BJ (cell line): ENCODE measurements around the gene CCDC174. TPM values are rescaled to one million over a fixed set of nuclear protein-coding genes. Genes with fewer than 3 reads are reported as not detected.
"Not testable (repeated sequence)": the region's sequence is repeated elsewhere in the genome, so short reads cannot be mapped to it uniquely, and the experiment has no call there.

Experiments used
- CTCF ChIA-PET: fragments of 350-600 bp; formaldehyde crosslinking; extraction: SDS; loops from one replicate; lab custom pipeline; 2021; ENCODE audit warnings: antibody characterized with exemption, inconsistent platforms; lab: Yijun Ruan, JAX
- POLR2A ChIA-PET: fragments of 300-600 bp; sonication (Branson Sonifier 250); formaldehyde crosslinking; extraction: SDS; loops from one replicate; lab custom pipeline; 2021; ENCODE audit warnings: antibody characterized with exemption; lab: Charles Lee
- DNase-seq: peaks from one replicate; pipeline ENCODE4 v3.0.0-alpha.2; 2011; ENCODE audit warnings: low read depth
- H3K27me3 ChIP-seq: 2 replicates; pipeline ENCODE4 v1.6.0; 2011; ENCODE audit warnings: low read length; ENCODE audit not compliant: control insufficient read depth, insufficient read depth
- H3K36me3 ChIP-seq: 2 replicates; pipeline ENCODE4 v1.5.1; 2011; ENCODE audit warnings: low read length; ENCODE audit not compliant: control insufficient read depth, insufficient read depth
- H3K4me3 ChIP-seq: 2 replicates; pipeline ENCODE4 v1.5.1; 2011; ENCODE audit warnings: low read depth, mild to moderate bottlenecking, control low read depth, low read length
- CTCF ChIP-seq: IDR thresholded peaks from 2 replicates; pipeline ENCODE4 v1.5.1; 2011; ENCODE audit warnings: low read depth, mild to moderate bottlenecking, control low read depth, inconsistent platforms, low read length, moderate library complexity; ENCODE audit not compliant: insufficient read depth
- polyA plus RNA-seq: library from polyadenylated mRNA; depleted of rRNA; stranded (reverse); fragments of >200 nt; gene quantifications from 2 replicates; pipeline ENCODE4 v1.2.3, GENCODE V29; 2011

Gene CCDC174
- polyA plus RNA-seq, 1 experiment: 9.3 TPM

GRCh38 chr3:14605744-14606143 is 45.8 kb upstream of the CCDC174 start:
- DNase-seq: no peak
- H3K27me3 ChIP-seq: peaks cover 26% of the 10 kb centered on the region
- no peaks in the 10 kb centered on the region for H3K36me3 ChIP-seq
- H3K4me3 ChIP-seq: no peak overlapping the region
- POLR2A ChIA-PET: no interaction called here
- no peak for TF ChIP-seq CTCF
- CTCF ChIA-PET: interaction anchor here (2.6 kb wide), 1 partner anchor 57 kb away, joined by 6 read pairs; no protein-coding TSS in a partner anchor

- DNase-seq: no peak
- H3K4me3 ChIP-seq: no peak overlapping the region
- H3K27me3 ChIP-seq: peaks cover 17% of the 10 kb centered on the region
- H3K36me3 ChIP-seq: no peaks in the 10 kb centered on the region
- CTCF ChIA-PET: interaction anchor here (0.9 to 2.6 kb wide), 2 partner anchors 11 to 58 kb away, joined by 3 to 6 read pairs; no protein-coding TSS in a partner anchor
- POLR2A ChIA-PET: no interaction called here
- TF ChIP-seq CTCF: no peak
Measured at GRCh38 chr3:14606669-14607339, 44.8 kb upstream of the CCDC174 start.

- Histone ChIP-seq H3K4me3 (no peak overlapping the region), H3K27me3 (peaks cover 14% of the 10 kb centered on the region), H3K36me3 (no peaks in the 10 kb centered on the region)
- CTCF ChIA-PET: no interaction called here
- TF ChIP-seq CTCF: no peak
- POLR2A ChIA-PET: no interaction called here
- DNase-seq: no peak
Measured at GRCh38 chr3:14608298-14608697, 43.3 kb upstream of the CCDC174 start.

- H3K27me3 ChIP-seq, H3K36me3 ChIP-seq, H3K4me3 ChIP-seq, POLR2A ChIA-PET, CTCF ChIA-PET, DNase-seq: not testable (repeated sequence)
Measured at GRCh38 chr3:14609058-14609457, 42.5 kb upstream of the CCDC174 start.

GRCh38 chr3:14609506-14609905 is 42.1 kb upstream of the CCDC174 start:
- POLR2A ChIA-PET: no interaction called here
- no peak for TF ChIP-seq CTCF
- Histone ChIP-seq H3K27me3 (peaks cover 7% of the 10 kb centered on the region), H3K36me3 (no peaks in the 10 kb centered on the region), H3K4me3 (no peak overlapping the region)
- CTCF ChIA-PET: no interaction called here
- DNase-seq: no peak

- no peak overlapping the region for H3K4me3 ChIP-seq
- ChIA-PET POLR2A (no interaction called here), CTCF (no interaction called here)
- H3K36me3 ChIP-seq: no peaks in the 10 kb centered on the region
- peaks cover 7% of the 10 kb centered on the region for H3K27me3 ChIP-seq
- DNase-seq: no peak
- TF ChIP-seq CTCF: no peak
Measured at GRCh38 chr3:14609941-14610340, 41.6 kb upstream of the CCDC174 start.
